ENCODE results near the gene SLC13A4. TPM values are rescaled to one million over a fixed set of nuclear protein-coding genes. Genes with fewer than 3 reads are reported as not detected.

The SLC13A4 gene
- total and polyA plus RNA-seq, 2 of the 13 experiments (the other 11 are each of a cell fraction or from before 2014, with no cell fraction given), result 0.04 TPM; not detected in 1

GRCh38 chr7:135736586-135737305 is 8.8 kb upstream of the SLC13A4 start:
- Histone ChIP-seq H2AFZ (ENCODE audit: low read length) (no peak overlapping the region), H3K4me3 (replicated peaks in 1 of 3; ENCODE audit: insufficient read depth in 1 of 3, low read depth in 2 of 3, low read length in 3 of 3) (no peak overlapping the region), H3K27ac (ENCODE audit: extremely low read length, insufficient read depth, low read length) (no peak overlapping the region), H4K20me1 (ENCODE audit: insufficient read depth, low read length) (no peaks in the 10 kb centered on the region), H3K27me3 (ENCODE audit: control insufficient read depth in 1 of 2, insufficient read depth in 2 of 2, low read length in 2 of 2) (peaks cover 0 to 18% of the 10 kb centered on the region in 2 experiments; a peak in 2 of 5 replicates), H3K9me3 (ENCODE audit: low read length) (no peaks in the 10 kb centered on the region), H3K36me3 (replicated peaks in 1 of 2; ENCODE audit: control insufficient read depth in 1 of 2, insufficient read depth in 2 of 2, low read length in 2 of 2) (no peaks in the 10 kb centered on the region), H3K4me1 (ENCODE audit: insufficient read depth, low read length) (no peaks in the 10 kb centered on the region), H3K4me2 (ENCODE audit: low read depth, low read length) (no peak overlapping the region), H3K79me2 (ENCODE audit: insufficient read depth, low read length) (no peaks in the 10 kb centered on the region), H3K9ac (ENCODE audit: insufficient read depth, low read depth, low read length) (no peak overlapping the region)
- no peak for TF ChIP-seq ZNF10 (CRISPR knock-in tag; IDR thresholded peaks at IDR 0.05; ENCODE audit: borderline replicate concordance, low read depth)
- no peak for TF ChIP-seq ZBTB46 (CRISPR knock-in tag; IDR thresholded peaks at IDR 0.05; ENCODE audit: borderline replicate concordance)
- TF ChIP-seq BCLAF1 (IDR thresholded peaks at IDR 0.05), result no peak
- no peak for TF ChIP-seq HNF4A (CRISPR knock-in tag; IDR thresholded peaks at IDR 0.05)
- TF ChIP-seq TBX2 (CRISPR knock-in tag; IDR thresholded peaks at IDR 0.05; ENCODE audit: borderline replicate concordance), result no peak
- TF ChIP-seq ZNF160 (CRISPR knock-in tag; IDR thresholded peaks at IDR 0.05), result no peak
- TF ChIP-seq ZNF614 (CRISPR knock-in tag; IDR thresholded peaks at IDR 0.05; ENCODE audit: borderline replicate concordance), result no peak
- ChIA-PET CTCF (ENCODE audit: low intra/inter-chr PET ratio, low total read pairs) (no interaction called here), POLR2A (no interaction called here)
- in situ Hi-C loops (cut with HindIII; ENCODE audit: extremely low pct_ligation_motif_present, low pct_unique_long_range_greater_than_20kb) (no loop called here), intact Hi-C loops (cut with micrococcal nuclease; ENCODE audit: unreplicated experiment) (no loop called here)
- no peak for DNase-seq (ENCODE audit: low spot score)
- no peak for FAIRE-seq
- peak; percentile 34; the same call in 1 of the 3 replicates for ATAC-seq
- no TSS peak for BruUV-seq (replicated peaks)
- 21% methylated on average over 6 of the region's 6 CpGs for WGBS (ENCODE audit: low lambda C conversion rate)

Measured in HepG2 (cell line).